ENCODE measurements around the gene CACNA1C. TPM values are rescaled to one million over a fixed set of nuclear protein-coding genes. Genes with fewer than 3 reads are reported as not detected.

The CACNA1C gene
- total RNA-seq, 4 donors from 2014 or later, result 1.5 to 13.5 (median 2.1) TPM

GRCh38 chr12:2306012-2306411 is 253.2 kb downstream of the CACNA1C start:
- H3K36me3 ChIP-seq, result no peaks in the 10 kb centered on the region

GRCh38 chr12:2306735-2307134 is 253.9 kb downstream of the CACNA1C start:
- Histone ChIP-seq H3K27ac (no peak overlapping the region), H3K36me3 (no peaks in the 10 kb centered on the region), H3K4me3 (no peak overlapping the region), H3K4me1 (peaks cover 0 to 35% (median 8%) of the 10 kb centered on the region in 3 donors), H3K9me3 (peaks cover 0 to 4% (median 0%) of the 10 kb centered on the region in 3 donors), H3K27me3 (peaks cover 0 to 4% (median 0%) of the 10 kb centered on the region in 4 donors)
- no peak for DNase-seq
- 59 to 62% methylated on average over 4 of the region's 4 CpGs for WGBS, 2 donors
- intact Hi-C loops (cut with DNase I), result no loop called here
- TF ChIP-seq CTCF (IDR thresholded peaks at IDR 0.05), result no peak
- no peak for TF ChIP-seq POLR2A (IDR thresholded peaks at IDR 0.05)

More at GRCh38 chr12:2306012-2306411, 253.2 kb downstream of the CACNA1C start:
- H3K4me1 ChIP-seq, result peaks cover 0 to 37% (median 14%) of the 10 kb centered on the region in 3 donors
- H3K4me3 ChIP-seq, result no peak overlapping the region
- no peak for TF ChIP-seq CTCF (IDR thresholded peaks at IDR 0.05)
- TF ChIP-seq POLR2A (IDR thresholded peaks at IDR 0.05), result no peak
- H3K9me3 ChIP-seq, result peaks cover 0 to 4% (median 0%) of the 10 kb centered on the region in 3 donors
- intact Hi-C loops (cut with DNase I), result no loop called here
- H3K27ac ChIP-seq, result peak overlapping the region in 1 of 4 donors; percentile 22
- peaks cover 0 to 4% (median 0%) of the 10 kb centered on the region in 4 donors for H3K27me3 ChIP-seq
- no peak for DNase-seq
- 59 to 79% methylated on average over 2 of the region's 3 CpGs for WGBS, 2 donors

GRCh38 chr12:2307550-2307949 is 254.8 kb downstream of the CACNA1C start:
- peaks cover 0 to 4% (median 0%) of the 10 kb centered on the region in 3 donors for H3K9me3 ChIP-seq
- no peak overlapping the region for H3K27ac ChIP-seq
- H3K4me1 ChIP-seq, result peaks cover 0 to 28% (median 5%) of the 10 kb centered on the region in 3 donors
- TF ChIP-seq CTCF (IDR thresholded peaks at IDR 0.05) (no peak), POLR2A (IDR thresholded peaks at IDR 0.05) (no peak)
- no peaks in the 10 kb centered on the region for H3K36me3 ChIP-seq
- 88 to 100% methylated on average over 1 to 2 of the region's 3 CpGs for WGBS, 2 donors
- no peak overlapping the region for H3K4me3 ChIP-seq
- no peaks in the 10 kb centered on the region for H3K27me3 ChIP-seq
- no peak for DNase-seq
- intact Hi-C loops (cut with DNase I), result no loop called here

GRCh38 chr12:2309647-2310046 is 256.9 kb downstream of the CACNA1C start:
- H3K27me3 ChIP-seq, result no peaks in the 10 kb centered on the region
- WGBS, 2 donors, result 67 to 72% methylated on average over 5 of the region's 5 CpGs
- no peaks in the 10 kb centered on the region for H3K36me3 ChIP-seq
- intact Hi-C loops (cut with DNase I), result no loop called here
- TF ChIP-seq POLR2A (IDR thresholded peaks at IDR 0.05) (no peak), CTCF (IDR thresholded peaks at IDR 0.05) (no peak)
- H3K9me3 ChIP-seq, result peaks cover 0 to 4% (median 0%) of the 10 kb centered on the region in 3 donors
- DNase-seq, result no peak
- H3K4me3 ChIP-seq, result no peak overlapping the region
- H3K27ac ChIP-seq, result no peak overlapping the region
- H3K4me1 ChIP-seq, result peaks cover 0 to 20% (median 0%) of the 10 kb centered on the region in 3 donors

GRCh38 chr12:2311020-2311778 is 258.4 kb downstream of the CACNA1C start:
- DNase-seq, result no peak
- peaks cover 0 to 20% (median 0%) of the 10 kb centered on the region in 3 donors for H3K4me1 ChIP-seq
- TF ChIP-seq CTCF (IDR thresholded peaks at IDR 0.05) (no peak), POLR2A (IDR thresholded peaks at IDR 0.05) (no peak)
- 58 to 63% methylated on average over 15 of the region's 15 CpGs for WGBS, 2 donors
- H3K27me3 ChIP-seq, result no peaks in the 10 kb centered on the region
- intact Hi-C loops (cut with DNase I), result no loop called here
- H3K9me3 ChIP-seq, result peaks cover 0 to 4% (median 0%) of the 10 kb centered on the region in 3 donors
- H3K36me3 ChIP-seq, result no peaks in the 10 kb centered on the region
- H3K4me3 ChIP-seq, result no peak overlapping the region
- H3K27ac ChIP-seq, result peak overlapping the region in 3 of 4 donors; percentile 16 to 43 (median 39)

Measured in esophagus squamous epithelium (tissue), 5 donors.